Vagina (tissue), 2 donors: ENCODE results near the gene ZAP70. TPM values are rescaled to one million over a fixed set of nuclear protein-coding genes. Genes with fewer than 3 reads are reported as not detected.
"Not testable (repeated sequence)": the region's sequence is repeated elsewhere in the genome, so short reads cannot be mapped to it uniquely, and the experiment has no call there.

Source experiments
- DNase-seq, 2 donors: peaks; one replicate each; pipeline ENCODE4 v3.0.0-alpha.2; 2017; ENCODE audit errors: extremely low spot score in 2 of 2
- H3K27ac ChIP-seq: fragments of 200-600 bp; sonication (generic); one replicate; pipeline ENCODE4 v1.5.1; 2019
- H3K27me3 ChIP-seq: fragments of 200-600 bp; sonication (generic); one replicate; pipeline ENCODE4 v1.5.1; 2019
- H3K36me3 ChIP-seq, 2 donors: fragments of 200-600 bp; sonication (generic); one replicate each; pipeline ENCODE4 v1.5.1; 2017 to 2019
- H3K4me1 ChIP-seq: fragments of 200-600 bp; sonication (generic); one replicate; pipeline ENCODE4 v1.5.1; 2019
- H3K4me3 ChIP-seq, 2 donors: fragments of 200-600 bp; sonication (generic); 1 replicate in 1 of 2; 2 replicates in 1 of 2; pipeline ENCODE4 v1.5.1; 2016 to 2019
- H3K9me3 ChIP-seq: fragments of 200-600 bp; sonication (generic); one replicate; pipeline ENCODE4 v1.5.1; 2019
- POLR2A ChIP-seq, 2 donors: fragments of 450-650 bp; IDR thresholded peaks; one replicate each; pipeline ENCODE4 v1.6.1; 2017; ENCODE audit warnings: antibody characterized with exemption in 2 of 2, mild to moderate bottlenecking in 2 of 2, moderate library complexity in 2 of 2
- POLR2AphosphoS5 ChIP-seq, 2 donors: sonication (generic); formaldehyde crosslinking; IDR thresholded peaks; one replicate each; pipeline ENCODE4 v1.9.0; 2017; ENCODE audit warnings: antibody characterized with exemption in 2 of 2, mild to moderate bottlenecking in 2 of 2, low read depth in 1 of 2; ENCODE audit not compliant: insufficient read depth in 1 of 2
- intact Hi-C: fragments of 100-400 bp; cut with DNase I; formaldehyde crosslinking; loops from one replicate; pipeline ENCODE4 v1.15.1; 2023
- total RNA-seq: library from RNA; depleted of rRNA; stranded (reverse); fragments of >200 nt; gene quantifications from one replicate; pipeline ENCODE4 v1.2.3, GENCODE V29; 2016
- TF ChIP-seq, protein P1 (sequence below), 3 experiments: fragments of 450-650 bp in 2 of 3; fragments of 200-600 bp in 1 of 3; sonication (generic) in 1 of 3; IDR thresholded peaks; one replicate each; pipeline ENCODE4 v1.5.1; 2017 to 2019; ENCODE audit warnings: antibody characterized with exemption in 3 of 3, mild to moderate bottlenecking in 2 of 3, moderate library complexity in 2 of 3

ZAP70 gene
- total RNA-seq, 1 donor from 2014 or later, result 16.7 TPM

GRCh38 chr2:97706708-97707345 lies 6.5 kb upstream of the ZAP70 start:
- intact Hi-C loops, result loop anchor here (10.0 kb wide), 1 partner anchor 1478 kb away; the partner anchor contains the start of genes MITD1 and MRPL30
- peak in 1 of 2 donors; percentile 52 for DNase-seq
- Histone ChIP-seq H3K27ac (no peak overlapping the region), H3K4me1 (no peaks in the 10 kb centered on the region), H3K27me3 (no peaks in the 10 kb centered on the region), H3K4me3 (no peak overlapping the region), H3K9me3 (no peaks in the 10 kb centered on the region), H3K36me3 (no peaks in the 10 kb centered on the region)
- TF ChIP-seq, protein P1, sequence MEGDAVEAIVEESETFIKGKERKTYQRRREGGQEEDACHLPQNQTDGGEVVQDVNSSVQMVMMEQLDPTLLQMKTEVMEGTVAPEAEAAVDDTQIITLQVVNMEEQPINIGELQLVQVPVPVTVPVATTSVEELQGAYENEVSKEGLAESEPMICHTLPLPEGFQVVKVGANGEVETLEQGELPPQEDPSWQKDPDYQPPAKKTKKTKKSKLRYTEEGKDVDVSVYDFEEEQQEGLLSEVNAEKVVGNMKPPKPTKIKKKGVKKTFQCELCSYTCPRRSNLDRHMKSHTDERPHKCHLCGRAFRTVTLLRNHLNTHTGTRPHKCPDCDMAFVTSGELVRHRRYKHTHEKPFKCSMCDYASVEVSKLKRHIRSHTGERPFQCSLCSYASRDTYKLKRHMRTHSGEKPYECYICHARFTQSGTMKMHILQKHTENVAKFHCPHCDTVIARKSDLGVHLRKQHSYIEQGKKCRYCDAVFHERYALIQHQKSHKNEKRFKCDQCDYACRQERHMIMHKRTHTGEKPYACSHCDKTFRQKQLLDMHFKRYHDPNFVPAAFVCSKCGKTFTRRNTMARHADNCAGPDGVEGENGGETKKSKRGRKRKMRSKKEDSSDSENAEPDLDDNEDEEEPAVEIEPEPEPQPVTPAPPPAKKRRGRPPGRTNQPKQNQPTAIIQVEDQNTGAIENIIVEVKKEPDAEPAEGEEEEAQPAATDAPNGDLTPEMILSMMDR (IDR thresholded peaks at IDR 0.05), result no peak
- TF ChIP-seq POLR2A (IDR thresholded peaks at IDR 0.05), result no peak
- no peak for TF ChIP-seq POLR2AphosphoS5 (IDR thresholded peaks at IDR 0.05; ENCODE audit: insufficient read depth in 1 of 2, low read depth in 1 of 2)

DNA sequence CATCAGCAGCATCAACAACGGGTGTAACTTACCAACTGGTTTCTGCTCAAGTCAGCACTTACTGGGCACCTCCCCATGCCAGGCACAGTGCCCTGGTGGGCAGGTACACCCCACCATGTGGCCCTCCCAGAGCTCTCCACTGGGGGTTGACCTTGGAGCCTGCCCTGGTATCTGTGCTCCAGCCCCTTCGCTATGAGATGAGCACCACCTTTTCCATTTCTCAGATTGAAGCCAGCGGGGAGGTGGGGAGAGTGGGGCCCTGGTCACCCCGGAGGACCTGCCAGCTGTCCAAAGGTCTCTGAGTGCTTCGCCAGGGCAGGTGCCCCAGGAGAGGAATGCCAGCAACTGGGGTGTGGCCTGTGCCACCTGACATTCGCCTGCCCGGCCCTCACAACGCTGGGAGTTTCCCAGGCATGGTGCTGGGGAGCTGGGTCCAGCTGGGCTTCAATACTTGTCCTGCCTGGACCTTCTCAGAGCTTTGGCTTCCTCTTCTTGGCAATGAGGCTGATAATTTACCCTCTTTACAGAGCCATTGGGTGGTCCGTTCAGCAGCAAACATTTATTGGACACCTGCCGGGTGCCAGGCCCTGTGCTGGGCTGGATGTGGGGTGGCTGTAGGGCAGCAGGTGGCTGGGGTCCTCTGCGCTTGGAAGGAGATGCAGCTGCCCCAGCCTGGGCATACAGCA lies 5.9 kb upstream of the ZAP70 start:
- Histone ChIP-seq H3K9me3 (no peaks in the 10 kb centered on the region), H3K4me1 (no peaks in the 10 kb centered on the region), H3K4me3 (no peak overlapping the region), H3K27me3 (no peaks in the 10 kb centered on the region), H3K36me3 (no peaks in the 10 kb centered on the region), H3K27ac (no peak overlapping the region)
- TF ChIP-seq POLR2A (IDR thresholded peaks at IDR 0.05) (no peak), POLR2AphosphoS5 (IDR thresholded peaks at IDR 0.05; ENCODE audit: insufficient read depth in 1 of 2, low read depth in 1 of 2) (no peak)
- TF ChIP-seq, protein P1 (IDR thresholded peaks at IDR 0.05), result no peak
- intact Hi-C loops, result loop anchor here (10.0 kb wide), 1 partner anchor 1477 kb away; the partner anchor contains the start of genes MITD1 and MRPL30
- no peak for DNase-seq

- Histone ChIP-seq H3K27me3 (no peaks in the 10 kb centered on the region), H3K27ac (no peak overlapping the region), H3K4me3 (no peak overlapping the region), H3K9me3 (no peaks in the 10 kb centered on the region), H3K36me3 (no peaks in the 10 kb centered on the region), H3K4me1 (no peaks in the 10 kb centered on the region)
- no peak for DNase-seq
- TF ChIP-seq POLR2AphosphoS5 (IDR thresholded peaks at IDR 0.05; ENCODE audit: insufficient read depth in 1 of 2, low read depth in 1 of 2) (no peak), POLR2A (IDR thresholded peaks at IDR 0.05) (no peak)
- TF ChIP-seq, protein P1 (IDR thresholded peaks at IDR 0.05), result no peak
- intact Hi-C loops, result loop anchor here (10.0 kb wide), 1 partner anchor 1477 kb away; the partner anchor contains the start of genes MITD1 and MRPL30
Measured at GRCh38 chr2:97708048-97708380, 5.4 kb upstream of the ZAP70 start.

DNA sequence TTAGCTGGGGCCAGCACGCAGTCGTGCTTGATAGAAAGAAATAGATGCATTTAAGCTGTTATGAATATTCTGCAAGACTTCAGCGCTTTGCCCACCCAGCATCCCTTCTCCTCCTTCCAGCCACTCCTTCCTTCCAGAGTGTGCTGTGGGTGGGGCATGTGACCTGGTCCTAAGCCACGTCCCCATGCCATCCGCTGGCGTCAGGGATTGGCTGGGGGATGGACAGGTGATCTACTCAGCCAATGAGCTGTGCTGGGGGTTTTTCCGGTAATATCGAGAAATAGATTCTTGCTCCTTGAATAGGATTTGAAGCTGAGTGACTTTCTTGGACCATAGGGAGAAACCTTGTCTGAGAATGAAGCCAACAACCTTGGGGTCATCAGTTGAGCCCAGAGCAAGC lies 4.8 kb upstream of the ZAP70 start:
- DNase-seq, result no peak
- no peaks in the 10 kb centered on the region for H3K9me3 ChIP-seq
- H3K36me3 ChIP-seq, result no peaks in the 10 kb centered on the region
- no peak overlapping the region for H3K4me3 ChIP-seq
- intact Hi-C loops, result loop anchor here (10.0 kb wide), 1 partner anchor 1476 kb away; the partner anchor contains the start of genes MITD1 and MRPL30
- TF ChIP-seq, protein P1 (IDR thresholded peaks at IDR 0.05), result no peak
- no peak for TF ChIP-seq POLR2AphosphoS5 (IDR thresholded peaks at IDR 0.05; ENCODE audit: insufficient read depth in 1 of 2, low read depth in 1 of 2)
- TF ChIP-seq POLR2A (IDR thresholded peaks at IDR 0.05), result no peak
- H3K27me3 ChIP-seq, result no peaks in the 10 kb centered on the region
- no peaks in the 10 kb centered on the region for H3K4me1 ChIP-seq
- H3K27ac ChIP-seq, result no peak overlapping the region

- TF ChIP-seq POLR2A (IDR thresholded peaks at IDR 0.05) (no peak), POLR2AphosphoS5 (IDR thresholded peaks at IDR 0.05; ENCODE audit: insufficient read depth in 1 of 2, low read depth in 1 of 2) (no peak)
- TF ChIP-seq, protein P1 (IDR thresholded peaks at IDR 0.05), result no peak
- no peaks in the 10 kb centered on the region for H3K27me3 ChIP-seq
- intact Hi-C loops, result no loop called here
Measured at GRCh38 chr2:97711394-97711711, 2.0 kb upstream of the ZAP70 start.

DNA sequence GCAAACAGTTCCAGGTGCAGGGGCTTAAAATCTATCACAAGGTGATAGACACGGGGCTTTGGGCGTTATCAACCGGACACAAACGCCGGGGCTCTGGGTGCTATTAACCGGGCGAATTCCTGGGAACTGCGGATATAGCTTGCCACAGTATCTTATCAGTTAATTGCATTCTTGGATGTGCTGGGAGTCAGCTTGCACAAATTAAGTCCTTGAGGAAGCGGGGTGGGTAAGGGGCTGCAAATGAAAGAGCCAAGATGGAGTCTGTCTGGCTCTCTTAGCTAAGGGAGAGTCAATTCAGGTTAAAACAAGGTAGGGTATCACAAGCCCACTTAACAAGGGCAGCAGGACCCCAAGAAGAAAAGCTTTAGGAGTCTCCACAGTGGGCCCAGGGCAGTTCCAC lies 1.2 kb upstream of the ZAP70 start:
- H3K4me3 ChIP-seq, DNase-seq, H3K27me3 ChIP-seq, H3K36me3 ChIP-seq, H3K27ac ChIP-seq, intact Hi-C loops, H3K9me3 ChIP-seq, H3K4me1 ChIP-seq: not testable (repeated sequence)

More at GRCh38 chr2:97711394-97711711, 2.0 kb upstream of the ZAP70 start:
- no peak overlapping the region for H3K27ac ChIP-seq
- H3K4me3 ChIP-seq, result no peak overlapping the region
- H3K9me3 ChIP-seq, result no peaks in the 10 kb centered on the region
- DNase-seq, result no peak
- H3K4me1 ChIP-seq, result no peaks in the 10 kb centered on the region
- H3K36me3 ChIP-seq, result no peaks in the 10 kb centered on the region
